Activated T-cell treated with anti-CD3 and anti-CD28 coated beads, Interleukin-2, amount 50 U/mL, for 24 hours (primary cell): ENCODE results near the gene MALL.
"Not testable (repeated sequence)": the region's sequence is repeated elsewhere in the genome, so short reads cannot be mapped to it uniquely, and the experiment has no call there.

Experiments
- DNase-seq: peaks from one replicate; pipeline ENCODE4 v3.0.0-alpha.2; 2020
- H3K27ac Mint-ChIP-seq: 2 replicates; pipeline ENCODE4 v1.8.0; 2020; ENCODE audit warnings: mild to moderate bottlenecking, mixed read lengths
- H3K27me3 Mint-ChIP-seq: 2 replicates; pipeline ENCODE4 v1.8.0; 2020; ENCODE audit warnings: mixed read lengths
- H3K36me3 Mint-ChIP-seq: 2 replicates; pipeline ENCODE4 v1.8.0; 2020; ENCODE audit warnings: low read depth, mixed read lengths
- H3K4me1 Mint-ChIP-seq: 2 replicates; pipeline ENCODE4 v1.8.0; 2020; ENCODE audit warnings: low read depth, mixed read lengths
- H3K4me3 Mint-ChIP-seq: 2 replicates; pipeline ENCODE4 v1.8.0; 2020; ENCODE audit warnings: mild to moderate bottlenecking, moderate library complexity, mixed read lengths
- H3K9me3 Mint-ChIP-seq: 2 replicates; pipeline ENCODE4 v1.8.0; 2020; ENCODE audit warnings: mixed read lengths

Gene MALL

DNA sequence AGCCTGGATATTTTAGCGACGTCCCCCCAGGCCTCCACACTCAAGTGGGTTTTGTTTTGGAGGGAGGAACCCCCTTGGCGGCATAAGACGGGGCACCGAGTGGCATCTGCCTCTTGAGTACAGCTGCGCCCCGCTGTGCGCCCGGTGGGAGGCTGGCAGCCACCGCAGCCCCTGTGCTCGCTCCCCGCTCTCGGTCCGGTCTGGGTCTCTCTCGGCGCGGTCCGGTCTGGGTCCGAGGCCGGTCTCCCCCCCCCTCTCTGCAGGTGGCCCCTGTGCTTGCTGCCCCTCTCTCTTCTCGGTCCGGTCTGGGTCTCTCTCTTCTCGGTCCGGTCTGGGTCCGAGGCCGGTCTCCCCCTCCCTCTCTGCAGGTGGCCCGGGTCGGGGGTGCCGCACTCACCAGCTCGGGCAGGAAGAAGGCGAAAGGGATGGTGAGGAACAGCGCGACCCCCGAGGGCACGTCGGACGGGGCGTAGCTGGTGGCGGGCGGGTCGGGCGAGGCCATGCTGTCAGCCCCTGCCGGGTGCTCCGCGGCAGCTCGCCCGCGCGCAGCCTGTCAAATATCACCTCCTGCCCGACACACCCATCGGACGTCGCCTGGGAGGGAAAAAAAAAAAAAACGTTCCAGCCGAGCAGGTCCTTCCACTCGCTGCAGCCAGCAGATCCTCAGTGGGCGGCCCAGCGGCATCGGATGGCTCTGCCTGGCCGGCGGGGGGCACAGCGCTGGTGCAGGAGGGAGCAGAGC, at the start of gene MALL:
Gene MALL, minus strand, starts transcription at position 532 of the 742 bp plus-strand sequence. Its CDS starts 30 bp downstream, at position 502.
- peaks cover 93% of the 10 kb centered on the region for H3K27me3 Mint-ChIP-seq
- no peak within 1 kb of the TSS for H3K4me3 Mint-ChIP-seq
- peaks cover 2% of the 10 kb centered on the region for H3K9me3 Mint-ChIP-seq
- H3K27ac Mint-ChIP-seq: no peak within 1 kb of the TSS
- no peaks in the 10 kb centered on the region for H3K36me3 Mint-ChIP-seq
- no peak for DNase-seq
- peaks cover 10% of the 10 kb centered on the region for H3K4me1 Mint-ChIP-seq

GRCh38 chr2:110157153-110157793, 41.7 kb upstream of the MALL start:
- no peak overlapping the region for H3K27ac Mint-ChIP-seq
- peaks cover 15% of the 10 kb centered on the region for H3K9me3 Mint-ChIP-seq
- peaks cover 14% of the 10 kb centered on the region for H3K36me3 Mint-ChIP-seq
- H3K4me3 Mint-ChIP-seq: no peak overlapping the region
- no peak for DNase-seq
- peaks cover 3% of the 10 kb centered on the region for H3K27me3 Mint-ChIP-seq
- H3K4me1 Mint-ChIP-seq: peaks cover 34% of the 10 kb centered on the region

DNA sequence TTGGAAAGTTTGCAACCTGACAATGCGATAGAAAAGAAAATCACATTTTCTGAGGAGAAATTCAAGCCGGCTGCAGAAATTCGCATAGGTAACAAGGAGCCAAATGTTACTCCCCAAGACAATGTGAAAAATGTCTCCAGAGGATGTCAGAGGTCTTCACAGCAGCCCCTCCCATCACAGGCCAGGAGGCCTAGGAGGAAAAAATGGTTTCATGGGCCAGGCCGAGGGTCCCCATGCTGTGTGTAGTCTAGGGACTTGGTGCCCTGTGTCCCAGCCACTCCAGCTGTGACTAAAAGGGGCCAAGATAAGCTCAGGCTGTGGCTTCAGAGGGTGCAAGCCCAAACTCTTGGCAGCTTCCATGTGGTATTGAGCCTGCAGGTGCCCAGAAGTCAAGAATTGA, 39.2 kb upstream of the MALL start:
- not testable (repeated sequence) for H3K27me3 Mint-ChIP-seq, H3K27ac Mint-ChIP-seq, H3K4me3 Mint-ChIP-seq, DNase-seq
- peaks cover 45% of the 10 kb centered on the region for H3K4me1 Mint-ChIP-seq
- H3K36me3 Mint-ChIP-seq: peaks cover 14% of the 10 kb centered on the region
- H3K9me3 Mint-ChIP-seq: peaks cover 15% of the 10 kb centered on the region

DNA sequence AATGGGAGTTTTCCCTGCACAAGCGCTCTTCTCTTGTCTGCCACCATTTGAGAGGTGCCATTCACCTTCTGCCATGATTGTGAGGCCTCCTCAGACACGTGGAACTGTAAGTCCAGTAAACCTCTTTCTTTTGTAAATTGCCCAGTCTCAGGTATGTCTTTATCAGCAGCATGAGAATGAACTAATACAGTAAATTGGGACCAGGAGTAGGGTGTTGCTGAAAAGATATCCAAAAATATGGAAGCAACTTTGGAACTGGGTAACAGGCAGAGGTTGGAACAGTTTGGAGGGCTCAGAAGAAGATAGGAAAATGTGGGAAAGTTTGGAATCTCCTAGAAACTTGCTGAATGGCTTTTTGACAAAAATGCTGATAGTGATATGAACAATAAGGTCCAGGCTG, 38.6 kb upstream of the MALL start:
- H3K9me3 Mint-ChIP-seq: peaks cover 15% of the 10 kb centered on the region
- not testable (repeated sequence) for H3K4me3 Mint-ChIP-seq, H3K27ac Mint-ChIP-seq, DNase-seq, H3K27me3 Mint-ChIP-seq
- H3K36me3 Mint-ChIP-seq: peaks cover 14% of the 10 kb centered on the region
- H3K4me1 Mint-ChIP-seq: peaks cover 51% of the 10 kb centered on the region

DNA sequence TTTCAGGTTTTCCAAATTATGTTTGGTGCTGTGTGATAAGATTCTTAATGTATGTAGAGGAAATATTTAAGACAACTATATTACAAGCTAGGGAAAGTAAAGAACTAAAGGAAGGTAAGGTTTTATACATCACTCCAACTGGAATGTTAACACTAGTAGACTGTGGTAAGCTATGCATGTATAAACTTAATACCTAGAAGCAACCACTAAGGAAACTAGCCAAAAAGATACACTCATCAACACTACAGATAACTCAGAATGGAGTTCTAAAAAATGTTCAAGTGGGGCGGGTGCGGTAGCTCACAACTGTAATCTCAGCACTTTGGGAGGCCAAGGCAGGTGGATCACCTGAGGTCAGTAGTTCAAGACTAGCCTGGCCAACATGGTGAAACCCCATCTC, 37.8 kb upstream of the MALL start:
- DNase-seq: no peak
- peaks cover 14% of the 10 kb centered on the region for H3K36me3 Mint-ChIP-seq
- H3K27ac Mint-ChIP-seq: no peak overlapping the region
- H3K4me3 Mint-ChIP-seq: no peak overlapping the region
- H3K4me1 Mint-ChIP-seq: peaks cover 57% of the 10 kb centered on the region
- H3K9me3 Mint-ChIP-seq: peaks cover 15% of the 10 kb centered on the region
- peaks cover 3% of the 10 kb centered on the region for H3K27me3 Mint-ChIP-seq

- Mint-ChIP-seq H3K27ac (no peak overlapping the region), H3K9me3 (peaks cover 17% of the 10 kb centered on the region), H3K36me3 (peaks cover 14% of the 10 kb centered on the region), H3K27me3 (peaks cover 3% of the 10 kb centered on the region), H3K4me3 (no peak overlapping the region), H3K4me1 (peaks cover 59% of the 10 kb centered on the region)
- DNase-seq: no peak
These were observed 37.3 kb upstream of the MALL start for GRCh38 chr2:110152943-110153342.

GRCh38 chr2:110149330-110150220, 34.0 kb upstream of the MALL start:
- Mint-ChIP-seq H3K27ac (peak overlapping the region; percentile 94), H3K9me3 (peaks cover 16% of the 10 kb centered on the region), H3K4me1 (peaks cover 63% of the 10 kb centered on the region), H3K36me3 (peaks cover 10% of the 10 kb centered on the region), H3K27me3 (no peaks in the 10 kb centered on the region), H3K4me3 (peak overlapping the region; percentile 36)
- no peak for DNase-seq

- Mint-ChIP-seq H3K4me1 (peaks cover 50% of the 10 kb centered on the region), H3K36me3 (peaks cover 1% of the 10 kb centered on the region), H3K4me3 (no peak overlapping the region), H3K27ac (peak overlapping the region; percentile 72), H3K27me3 (no peaks in the 10 kb centered on the region), H3K9me3 (peaks cover 4% of the 10 kb centered on the region)
- no peak for DNase-seq
These were observed 31.3 kb upstream of the MALL start for GRCh38 chr2:110146945-110147332.

GRCh38 chr2:110146183-110146944, 30.7 kb upstream of the MALL start:
- Mint-ChIP-seq H3K4me3 (no peak overlapping the region), H3K9me3 (peaks cover 4% of the 10 kb centered on the region), H3K36me3 (peaks cover 1% of the 10 kb centered on the region), H3K4me1 (peaks cover 47% of the 10 kb centered on the region), H3K27ac (peak overlapping the region; percentile 72), H3K27me3 (no peaks in the 10 kb centered on the region)
- no peak for DNase-seq

- Mint-ChIP-seq H3K4me1 (peaks cover 33% of the 10 kb centered on the region), H3K27me3 (no peaks in the 10 kb centered on the region), H3K9me3 (peaks cover 4% of the 10 kb centered on the region), H3K36me3 (peaks cover 1% of the 10 kb centered on the region), H3K27ac (no peak overlapping the region), H3K4me3 (no peak overlapping the region)
- no peak for DNase-seq
These were observed 28.4 kb upstream of the MALL start for GRCh38 chr2:110143982-110144381.

GRCh38 chr2:110140401-110140800, 24.8 kb upstream of the MALL start:
- Mint-ChIP-seq H3K9me3 (no peaks in the 10 kb centered on the region), H3K4me3 (no peak overlapping the region), H3K27ac (no peak overlapping the region), H3K36me3 (no peaks in the 10 kb centered on the region), H3K4me1 (peaks cover 11% of the 10 kb centered on the region), H3K27me3 (no peaks in the 10 kb centered on the region)
- no peak for DNase-seq

DNA sequence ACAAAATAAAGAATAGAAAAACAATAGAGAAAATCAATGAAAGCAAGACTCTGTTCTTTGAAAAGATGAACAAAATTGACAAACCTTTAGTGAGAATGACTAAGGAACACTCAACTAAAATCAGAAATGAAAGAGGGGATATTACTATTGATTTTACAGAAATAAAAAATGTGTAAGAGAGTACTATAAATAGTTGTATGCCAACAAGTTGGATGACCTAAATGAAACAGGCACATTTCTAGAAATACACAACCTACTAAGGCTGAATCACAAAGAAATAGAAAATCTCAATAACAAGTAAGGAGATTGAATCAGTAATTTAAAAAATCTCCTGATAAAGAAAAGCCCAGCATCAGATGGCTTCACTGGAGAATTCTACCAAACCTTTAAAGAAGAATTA, 18.4 kb upstream of the MALL start:
- Mint-ChIP-seq H3K27ac (peak overlapping the region; percentile 77), H3K4me1 (peaks cover 22% of the 10 kb centered on the region), H3K27me3 (no peaks in the 10 kb centered on the region), H3K4me3 (no peak overlapping the region), H3K9me3 (peaks cover 17% of the 10 kb centered on the region), H3K36me3 (peaks cover 4% of the 10 kb centered on the region)
- DNase-seq: no peak

GRCh38 chr2:110131166-110131565, 15.5 kb upstream of the MALL start:
- Mint-ChIP-seq H3K9me3 (peaks cover 17% of the 10 kb centered on the region), H3K4me1 (peaks cover 23% of the 10 kb centered on the region), H3K36me3 (peaks cover 4% of the 10 kb centered on the region), H3K4me3 (no peak overlapping the region), H3K27me3 (no peaks in the 10 kb centered on the region), H3K27ac (peak overlapping the region; percentile 51)
- no peak for DNase-seq

GRCh38 chr2:110130757-110131156, 15.1 kb upstream of the MALL start:
- peaks cover 26% of the 10 kb centered on the region for H3K4me1 Mint-ChIP-seq
- H3K27me3 Mint-ChIP-seq: no peaks in the 10 kb centered on the region
- no peak overlapping the region for H3K27ac Mint-ChIP-seq
- no peak for DNase-seq
- H3K4me3 Mint-ChIP-seq: no peak overlapping the region
- peaks cover 17% of the 10 kb centered on the region for H3K9me3 Mint-ChIP-seq
- H3K36me3 Mint-ChIP-seq: peaks cover 4% of the 10 kb centered on the region
